ENCODE results near the gene CSRP1.
A peak's percentile ranks its signal among the peaks of the same experiment; 100 is the strongest.
"Not testable (repeated sequence)": the region's sequence is repeated elsewhere in the genome, so short reads cannot be mapped to it uniquely, and the experiment has no call there.

The CSRP1 gene

DNA sequence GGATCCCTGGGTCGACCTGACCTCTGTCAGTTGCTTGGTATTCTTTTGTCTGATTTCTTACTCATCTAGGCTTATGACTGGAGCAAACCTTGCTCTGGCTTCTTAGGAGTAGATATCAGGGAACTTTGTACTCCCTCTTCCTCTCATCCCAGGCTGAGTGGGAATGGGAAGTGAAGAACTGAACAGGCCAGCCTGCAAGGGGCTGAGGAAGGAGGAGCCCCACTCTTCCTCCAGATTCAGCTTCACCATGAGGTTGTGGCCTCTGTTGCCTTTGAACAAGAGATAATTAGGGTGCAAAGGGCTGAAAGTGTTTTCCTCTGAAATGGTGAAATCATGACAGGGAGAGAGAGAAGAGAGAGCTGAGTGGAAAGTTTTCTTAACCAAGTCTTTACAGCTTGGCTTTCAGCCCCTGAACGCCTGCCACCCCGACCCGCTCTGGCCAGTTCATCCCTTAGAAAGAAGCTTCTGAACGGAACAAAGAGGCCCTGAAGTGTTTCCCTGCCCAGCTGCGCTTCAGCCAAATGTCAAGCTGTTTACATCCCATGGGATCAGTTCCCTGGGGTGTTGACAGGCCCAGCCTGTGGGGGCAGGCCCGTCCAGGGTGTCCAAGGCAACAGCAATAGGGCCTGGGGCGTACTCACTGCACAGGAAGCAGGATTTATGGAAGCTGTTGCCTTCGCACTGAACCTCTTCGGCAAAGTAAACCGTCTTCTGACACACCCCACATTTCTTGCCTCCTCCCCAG lies 11.2 kb downstream of the CSRP1 start:
- no peak for DNase-seq

DNA sequence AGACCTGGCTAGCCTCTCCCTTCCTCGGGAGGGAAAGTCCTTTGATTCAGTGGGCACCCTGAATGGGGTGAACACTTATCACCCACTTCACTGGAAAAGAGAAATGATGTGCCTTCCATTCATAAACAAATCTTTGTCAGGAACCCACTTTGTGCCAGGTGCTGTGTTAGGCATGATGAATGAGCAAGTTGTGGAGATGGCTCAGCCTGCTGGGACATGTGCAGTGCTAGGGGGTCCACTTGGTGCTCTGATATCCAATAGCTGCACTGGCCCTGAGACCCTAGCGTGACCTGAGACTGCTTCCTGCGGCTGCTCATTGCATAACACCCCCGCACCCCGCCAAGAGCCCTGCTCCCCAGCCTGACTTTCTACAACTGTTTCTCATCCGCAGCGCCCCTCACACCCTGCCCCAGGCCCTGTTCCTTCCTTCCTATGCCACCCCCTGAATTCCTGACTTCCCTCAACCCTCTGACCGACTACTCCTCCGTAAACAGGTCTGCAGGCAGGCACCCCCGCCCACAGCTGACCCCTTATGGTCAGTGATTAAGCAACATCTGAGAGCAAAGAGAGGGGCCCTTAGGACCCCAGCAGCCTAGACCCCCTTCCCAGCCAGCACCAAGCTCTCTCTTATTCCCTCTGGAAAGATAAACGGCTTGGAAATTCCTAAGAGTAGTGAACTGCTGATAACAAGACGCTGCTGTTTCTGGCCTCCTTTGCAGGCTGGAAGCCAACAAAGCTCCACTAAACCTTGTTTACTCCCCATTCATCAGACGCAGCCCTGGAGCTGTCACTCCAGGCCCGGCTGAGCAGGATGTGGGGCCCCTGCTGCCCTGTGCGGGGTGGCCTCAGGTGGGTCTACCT lies 12.9 kb downstream of the CSRP1 start:
- no peak for DNase-seq

DNA sequence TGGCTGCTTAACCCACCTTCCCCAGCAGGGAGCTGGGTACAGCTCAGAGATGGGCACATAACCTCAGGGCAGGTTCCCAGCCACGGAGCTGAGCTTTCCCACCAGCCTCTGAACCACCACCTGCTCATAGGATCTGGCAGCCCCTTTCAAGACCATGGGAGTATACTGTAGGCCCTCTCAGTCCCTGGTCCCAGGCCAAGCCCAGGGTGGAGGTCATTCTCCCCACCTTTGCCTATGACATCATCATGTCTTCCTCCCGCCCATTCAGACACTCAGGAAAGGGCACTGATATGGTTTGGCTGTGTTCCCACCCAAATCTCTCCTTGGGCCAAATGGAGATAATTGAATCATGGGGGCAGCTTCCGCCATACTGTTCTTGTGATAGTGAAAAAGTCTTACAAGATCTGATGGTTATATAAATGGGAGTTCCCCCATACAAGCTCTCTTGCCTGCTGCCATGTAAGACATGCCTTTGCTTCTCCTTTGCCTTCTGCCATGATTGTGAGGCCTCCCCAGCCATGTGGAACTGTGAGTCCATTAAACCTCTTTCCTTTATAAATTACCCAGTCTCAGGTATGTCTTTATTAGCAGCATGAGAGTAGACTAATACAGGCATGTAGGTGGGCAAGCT lies 13.8 kb downstream of the CSRP1 start:
- not testable (repeated sequence) for DNase-seq

DNA sequence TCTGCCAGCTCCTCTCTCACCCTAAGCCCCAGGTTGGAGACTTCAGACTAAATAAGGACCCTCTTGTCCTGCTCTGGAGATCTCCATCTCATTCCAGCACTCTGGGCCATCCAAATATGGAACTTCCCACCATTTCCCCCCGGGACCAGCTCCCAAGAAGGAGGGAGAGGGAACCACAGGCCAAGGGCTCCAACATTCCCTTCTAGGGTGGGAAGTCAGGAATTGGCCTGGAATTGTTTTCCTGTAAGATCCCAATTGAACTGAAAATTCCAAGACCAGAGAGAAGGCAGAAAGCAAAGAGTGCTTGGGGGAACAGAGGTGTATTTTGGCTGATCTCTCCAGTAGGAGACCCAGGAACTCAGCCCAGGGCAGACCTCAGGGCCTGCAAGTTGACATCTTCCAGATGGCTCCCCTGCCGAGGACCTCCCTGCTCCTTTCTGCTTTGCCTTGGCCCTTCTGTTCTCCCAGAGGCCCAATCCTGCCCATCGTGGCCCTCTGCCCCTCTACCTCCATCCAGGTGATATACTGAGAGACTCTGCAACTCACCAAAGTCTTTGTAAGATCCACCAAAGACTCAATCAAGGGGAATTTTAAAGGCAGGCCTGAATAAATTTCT lies 14.9 kb downstream of the CSRP1 start:
- no peak for DNase-seq

DNA sequence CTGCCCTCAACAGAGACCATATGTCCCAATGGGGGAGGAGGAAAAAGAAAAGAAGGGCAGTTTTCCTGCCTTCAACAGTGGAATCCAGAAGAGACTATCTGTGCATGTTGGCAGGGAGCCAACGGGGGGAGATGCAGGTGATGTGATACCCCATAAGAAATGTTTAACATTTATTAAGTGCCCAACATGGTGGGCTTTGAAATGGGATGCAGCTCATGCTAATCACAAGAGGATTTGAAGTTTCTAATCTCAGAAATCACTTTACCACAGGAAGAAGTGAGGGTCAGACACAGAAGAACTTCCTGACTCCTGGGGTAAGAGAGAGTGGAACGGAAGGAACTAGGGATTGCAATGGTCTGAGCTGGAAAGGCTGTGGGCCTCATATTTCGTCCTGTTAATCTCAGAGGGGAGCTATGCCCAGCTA lies 16.2 kb downstream of the CSRP1 start:
- DNase-seq = no peak

DNA sequence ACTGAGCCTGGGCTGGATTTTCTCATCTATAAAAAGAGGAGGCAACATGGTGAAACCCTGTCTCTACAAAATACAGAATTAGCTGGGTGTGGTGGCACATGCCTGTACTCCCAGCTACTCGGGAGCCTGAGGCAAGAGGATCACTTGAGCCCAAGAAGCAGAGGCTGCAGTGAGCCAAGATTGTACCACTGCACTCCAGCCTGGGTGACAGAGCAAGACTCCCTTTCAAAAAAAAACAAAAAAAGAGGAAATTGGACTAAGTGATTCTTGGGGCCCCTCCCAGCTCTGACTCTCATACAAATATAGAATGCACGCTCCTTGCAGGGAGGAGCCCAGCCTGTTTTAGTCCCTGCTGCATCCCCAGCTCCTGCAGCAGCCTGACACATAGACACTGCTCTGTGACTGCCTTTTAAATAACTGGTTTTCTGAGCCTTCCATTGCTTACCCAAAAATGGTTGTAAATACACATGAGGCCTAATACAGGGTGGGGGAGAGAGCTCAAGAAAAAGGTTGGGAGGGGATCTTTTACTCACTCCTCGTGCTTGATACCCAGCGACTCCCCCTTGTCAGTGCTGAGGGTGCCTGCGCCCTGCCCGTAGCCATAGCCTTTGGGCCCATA lies 17.2 kb downstream of the CSRP1 start:
- DNase-seq = no peak

DNA sequence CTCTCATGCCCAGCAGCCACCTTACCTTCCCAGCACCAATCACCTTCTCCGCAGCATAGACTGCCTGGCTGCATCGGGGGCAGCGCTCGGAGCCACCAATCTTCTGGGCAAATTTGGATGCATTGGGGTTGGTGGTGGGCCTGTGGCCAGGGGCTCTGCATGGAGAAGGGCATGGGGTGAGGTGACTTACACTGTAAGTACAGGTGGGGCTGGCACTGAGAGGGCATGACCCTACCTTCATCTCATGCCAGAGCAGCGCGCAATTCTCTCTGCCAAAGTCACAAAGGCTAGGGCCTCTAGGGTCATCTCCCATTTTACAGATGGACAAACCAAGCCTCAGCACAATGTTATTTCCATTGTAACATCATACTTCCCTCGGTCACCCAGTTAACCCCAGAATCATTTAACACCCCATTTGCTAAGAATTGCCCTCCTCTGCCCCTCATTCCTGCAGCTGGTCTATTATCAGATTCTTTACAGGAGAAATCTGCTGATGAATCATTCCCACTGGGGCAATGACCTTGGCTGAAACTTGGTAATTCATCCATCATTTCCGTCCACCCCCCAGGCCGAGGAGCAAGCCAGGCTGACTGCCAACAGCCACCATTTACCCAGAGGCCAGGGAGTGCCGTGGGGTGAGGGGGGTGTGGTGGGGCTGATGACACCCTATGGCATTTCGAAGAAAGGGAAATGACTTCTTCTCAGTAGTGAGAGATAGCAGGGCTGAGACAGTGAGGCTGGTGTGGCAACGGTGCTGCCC lies 17.9 kb downstream of the CSRP1 start:
- no peak for DNase-seq

DNA sequence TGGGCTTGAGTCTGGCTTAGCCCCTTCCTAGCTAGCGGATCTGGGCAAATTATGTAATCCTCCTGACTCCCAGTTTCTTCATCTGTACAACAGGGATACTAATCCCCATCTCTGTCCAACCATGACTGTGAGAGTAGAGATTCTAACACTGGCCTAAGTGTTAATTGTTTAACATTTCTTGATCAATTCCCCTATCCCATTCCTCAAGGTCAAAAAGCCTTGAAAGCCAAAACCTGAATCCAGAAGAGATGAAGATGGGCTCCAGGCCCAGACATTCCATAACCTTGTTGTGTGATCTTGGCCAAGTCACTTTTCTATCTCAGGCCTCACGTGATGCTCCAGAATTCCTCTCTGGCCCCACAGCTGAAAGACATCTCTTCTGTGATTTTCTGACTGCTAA lies 19.2 kb downstream of the CSRP1 start:
- DNase-seq = no peak

DNA sequence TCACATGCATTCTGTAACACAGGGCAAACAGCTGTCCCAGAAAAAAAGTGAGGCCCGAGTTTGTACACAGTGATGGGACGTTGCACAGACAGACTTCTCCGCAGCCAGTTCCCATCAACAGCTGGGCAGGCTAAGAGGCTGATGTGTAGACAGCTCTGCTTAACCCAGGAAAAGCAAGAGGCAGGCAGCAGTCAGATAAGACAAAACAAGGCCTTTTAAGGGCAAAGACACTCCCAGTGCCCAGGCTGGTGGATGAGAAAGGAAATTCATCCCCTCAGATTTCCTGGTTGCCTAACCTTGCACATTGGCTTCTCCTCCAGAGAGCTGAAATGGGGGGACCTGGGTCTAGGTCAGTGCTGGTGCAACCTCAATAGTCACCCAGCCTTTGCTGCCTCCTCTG lies 20.7 kb downstream of the CSRP1 start:
- no peak for DNase-seq

DNA sequence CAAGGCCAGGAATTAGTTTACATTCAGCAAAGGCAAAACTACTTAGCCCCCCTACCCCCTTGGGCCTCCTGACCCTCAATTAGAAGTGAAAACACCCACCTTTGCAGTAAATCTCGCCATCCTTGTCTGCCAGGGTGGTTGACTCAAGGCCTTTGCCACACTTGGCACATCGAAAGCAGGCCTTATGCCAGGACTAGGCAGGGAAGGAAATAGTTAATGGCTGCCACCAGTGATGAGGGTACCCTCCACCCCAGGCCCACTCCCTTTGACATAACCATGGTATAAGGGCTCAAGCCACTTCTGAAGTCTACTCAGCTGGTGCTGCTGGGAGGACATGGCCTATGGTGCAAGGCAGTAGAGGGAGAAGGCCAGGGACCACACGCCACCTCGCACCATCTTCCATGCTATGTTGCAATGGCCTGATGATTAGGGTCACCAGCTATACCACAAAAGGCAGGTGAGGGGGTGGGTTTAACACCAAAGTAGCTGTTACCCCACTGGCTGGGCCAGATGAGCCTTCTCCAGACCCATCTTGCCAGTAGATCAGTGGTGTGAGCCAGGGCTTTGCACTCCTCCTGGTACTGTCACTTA lies 21.6 kb downstream of the CSRP1 start:
- no peak for DNase-seq

DNA sequence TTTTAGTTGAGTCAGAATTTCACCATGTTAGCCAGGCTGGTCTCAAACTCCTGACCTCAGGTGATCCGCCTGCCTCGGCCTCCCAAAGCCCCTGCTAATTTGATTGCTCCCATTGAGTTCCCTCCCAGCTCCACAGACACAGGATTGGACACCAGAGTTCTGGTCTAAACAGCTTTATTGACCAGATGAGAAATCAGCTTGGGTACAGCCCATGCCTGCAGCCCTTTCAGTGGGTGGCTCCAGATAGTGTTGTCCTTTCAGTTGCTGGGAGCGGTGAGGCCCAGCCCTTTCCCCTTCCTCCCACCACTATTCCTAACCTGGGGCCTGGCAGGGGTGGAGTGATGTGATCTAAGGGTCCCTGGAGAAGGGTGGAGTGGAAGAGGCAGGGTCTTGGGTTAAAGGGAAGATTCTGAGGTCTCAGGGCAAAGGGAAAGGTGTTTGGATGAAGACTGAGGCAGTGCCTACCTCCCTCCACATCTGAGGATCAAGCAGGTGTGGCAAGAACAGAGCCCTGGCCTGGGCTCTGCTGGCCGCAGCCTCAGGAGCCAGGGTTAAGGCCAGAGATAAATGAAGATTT lies 23.5 kb downstream of the CSRP1 start:
- DNase-seq = no peak

DNA sequence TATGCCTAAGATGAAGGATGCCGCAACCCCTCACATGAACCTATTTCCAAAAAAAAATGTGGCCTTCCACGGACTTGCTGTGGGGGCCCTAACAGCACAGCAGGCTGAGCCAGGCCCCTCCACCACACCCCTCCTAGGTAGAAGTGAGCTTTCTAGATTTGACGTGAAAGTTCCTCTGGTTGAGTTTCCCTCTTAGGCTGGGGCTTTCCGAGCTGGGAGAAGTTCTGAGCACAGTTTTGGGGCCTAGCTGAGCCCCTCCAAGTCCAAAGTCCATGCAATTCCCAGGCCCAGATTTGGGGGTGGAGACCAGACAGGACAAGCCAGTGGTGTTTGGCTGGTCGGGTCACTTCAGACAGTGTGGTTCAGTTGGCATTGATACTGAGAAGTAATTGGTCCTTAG lies 24.2 kb downstream of the CSRP1 start:
- no peak for DNase-seq

DNA sequence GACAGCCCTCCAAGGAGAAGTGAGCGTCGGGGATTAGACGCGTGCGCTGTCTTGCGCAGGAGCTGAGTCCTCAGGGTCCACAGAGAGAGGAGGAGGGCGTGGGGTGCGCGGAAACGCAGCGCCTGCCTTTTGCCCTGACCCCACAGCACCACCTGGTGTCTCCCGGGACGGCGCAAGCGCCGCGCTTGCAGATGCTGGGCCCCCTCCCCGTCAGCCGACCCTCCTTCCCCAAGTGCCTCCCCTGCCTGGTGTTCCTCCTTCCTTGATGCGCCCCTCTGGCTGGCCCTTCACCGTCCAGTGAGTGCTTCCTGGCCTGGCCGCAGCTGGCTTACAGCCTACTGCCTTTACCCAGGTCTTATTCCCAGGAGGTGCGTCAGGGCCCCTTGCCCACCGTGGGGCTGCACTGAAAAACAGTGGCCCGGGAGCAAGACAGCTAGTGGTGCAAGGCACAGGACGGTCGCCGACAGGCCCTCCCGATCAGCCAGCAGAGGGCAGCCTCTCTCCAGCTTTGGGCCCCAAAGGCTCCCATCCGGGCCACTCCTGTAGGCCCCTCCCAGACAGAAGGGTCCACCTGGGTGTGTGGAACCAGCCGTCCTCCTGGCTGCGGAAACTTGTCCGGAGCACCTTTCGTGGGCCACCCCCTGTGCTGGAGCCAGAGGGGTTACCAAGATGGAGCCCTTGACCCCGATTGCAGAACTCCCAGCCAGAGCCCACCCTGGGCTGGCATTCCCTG lies 25.0 kb downstream of the CSRP1 start:
- DNase-seq = peak; percentile 62

DNA sequence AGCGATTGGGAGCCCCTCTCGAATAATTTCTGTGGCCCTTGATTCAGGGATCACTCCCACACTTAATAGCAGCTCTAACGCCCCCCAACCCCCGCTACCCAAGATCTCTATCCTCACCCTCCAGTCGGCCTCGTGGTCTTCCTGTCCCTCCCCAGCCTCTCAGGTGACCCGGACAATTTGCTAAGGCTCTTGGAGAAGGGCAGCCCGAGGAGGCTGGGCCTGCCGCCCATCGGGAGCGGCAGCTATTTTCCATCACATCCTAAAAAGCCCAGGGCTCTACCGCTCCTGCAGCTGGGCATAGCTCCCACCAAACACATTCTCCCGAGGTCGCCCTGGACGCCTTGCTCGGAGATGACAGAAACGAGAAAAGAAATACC lies 25.9 kb downstream of the CSRP1 start:
- DNase-seq = no peak

DNA sequence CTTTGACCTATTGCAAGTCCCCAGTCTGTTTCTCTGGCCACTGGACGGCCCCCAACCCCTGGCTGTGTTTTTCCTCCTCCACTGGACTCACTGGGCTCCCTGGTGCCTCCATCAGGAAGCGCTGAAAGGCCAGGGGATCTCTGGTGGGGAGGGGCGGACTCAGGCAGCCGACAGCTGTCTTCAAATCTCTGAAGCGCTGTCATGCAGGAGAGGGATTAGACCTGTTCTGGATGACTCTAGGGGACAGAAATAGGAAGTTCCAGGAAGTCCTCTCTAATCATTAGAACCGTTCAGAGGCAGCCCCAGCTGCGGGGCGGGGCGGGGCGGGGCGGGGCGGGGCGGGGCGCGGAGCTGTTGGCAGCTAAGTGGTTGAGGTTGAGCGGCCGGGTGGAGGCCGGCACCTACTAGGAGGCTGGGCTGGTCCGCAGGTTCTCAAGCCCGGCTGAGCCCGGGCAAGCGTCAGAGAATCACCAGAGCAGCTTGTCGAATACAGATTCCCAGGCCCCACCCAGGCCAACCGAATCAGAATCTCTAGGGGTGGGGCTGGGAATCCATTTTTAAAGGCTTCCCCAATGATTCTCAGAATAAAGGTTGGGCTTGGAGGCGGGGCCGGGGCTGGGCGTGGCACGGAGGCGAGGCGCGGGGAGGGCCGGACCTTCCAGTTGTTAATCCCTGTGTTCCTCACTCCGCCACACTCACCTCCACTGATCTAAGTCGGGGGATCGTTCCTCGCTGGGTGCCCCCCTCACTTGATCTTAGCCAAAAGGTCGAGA lies 26.5 kb downstream of the CSRP1 start:
- DNase-seq = peak; percentile 60

DNA sequence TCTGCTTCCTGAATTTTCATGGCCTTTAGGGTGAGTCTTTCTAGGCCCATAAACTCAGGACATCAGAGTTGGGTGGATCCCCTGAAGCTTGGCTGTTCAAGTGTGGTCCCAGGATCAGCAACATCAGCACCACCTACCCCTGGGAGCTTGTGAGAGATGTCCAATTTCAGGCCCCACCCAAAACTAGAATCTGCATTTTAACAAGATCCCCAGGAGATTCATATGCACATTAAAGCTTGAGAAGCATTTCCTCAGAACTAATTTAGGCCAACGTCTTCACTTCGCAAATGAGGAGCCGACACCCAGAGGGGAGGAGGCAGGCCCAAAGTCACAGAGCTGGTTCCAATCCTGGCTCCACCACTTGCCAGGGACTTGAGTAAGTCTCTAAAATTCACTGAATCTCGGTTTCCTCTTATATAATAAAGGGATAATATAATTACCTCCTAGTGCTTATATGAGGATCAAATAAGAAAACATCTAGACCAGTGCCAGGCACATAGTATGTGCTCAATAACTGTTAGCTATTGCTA lies 27.7 kb downstream of the CSRP1 start:
- no peak for DNase-seq

DNA sequence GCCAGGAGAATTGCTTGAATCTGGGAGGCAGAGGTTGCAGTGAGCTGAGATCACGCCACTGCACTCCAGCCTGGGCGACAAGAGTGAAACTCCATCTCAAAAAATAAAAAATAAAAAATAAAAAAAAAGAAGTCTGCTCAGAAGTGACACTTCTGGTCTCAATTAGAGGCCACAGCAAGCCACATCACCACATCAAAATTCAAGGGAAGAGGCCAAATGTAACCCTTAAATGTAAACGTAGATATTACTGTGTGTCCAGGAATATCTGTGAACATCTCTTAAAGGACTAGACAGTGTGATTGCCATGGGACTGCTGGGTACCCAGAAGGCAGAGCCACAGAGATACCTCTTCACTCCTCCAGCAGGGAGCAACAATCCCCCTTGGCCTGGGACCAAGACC lies 28.3 kb downstream of the CSRP1 start:
- DNase-seq = not testable (repeated sequence)

DNA sequence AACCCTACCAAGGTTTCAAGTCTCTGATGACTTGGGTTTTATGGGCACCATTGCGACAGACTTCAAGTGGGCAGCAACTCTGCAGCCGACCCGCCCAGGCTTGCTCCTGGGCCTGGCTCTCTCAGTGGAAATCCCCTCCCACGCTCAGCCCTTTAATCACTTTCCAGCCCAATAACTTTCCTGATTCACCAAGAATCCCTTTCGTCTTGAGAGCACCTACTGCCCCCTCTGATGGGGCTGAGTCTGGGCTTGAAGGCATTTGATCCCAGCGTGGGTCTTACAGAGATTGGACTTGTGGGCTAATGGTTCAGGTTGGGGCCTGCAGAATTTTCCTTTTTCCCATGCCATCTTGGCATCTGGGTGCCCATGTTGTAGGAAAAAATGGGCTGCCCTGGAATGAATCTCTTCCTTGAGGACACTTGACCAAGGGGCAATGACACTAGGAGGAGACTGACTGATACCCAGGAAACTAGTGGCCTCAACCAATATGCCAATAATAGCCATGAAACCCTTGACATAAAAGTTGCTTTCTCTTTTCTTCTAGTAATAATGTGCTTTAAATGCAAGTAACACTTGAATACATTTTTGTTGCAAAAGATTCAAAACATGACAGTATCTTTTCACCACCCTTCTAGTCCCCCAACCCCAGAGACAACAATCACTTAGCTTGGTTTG lies 30.1 kb downstream of the CSRP1 start:
- DNase-seq = no peak
